Non-pigmented ciliary epithelial cell (primary cell): ENCODE results near the gene UBE2L5.

ENCODE experiments used
- DNase-seq: peaks from one replicate; pipeline ENCODE4 v3.0.0-alpha.2; 2010; ENCODE audit warnings: low read depth

The UBE2L5 gene

GRCh38 chr13:30477346-30478195 is 55.3 kb downstream of the UBE2L5 start:
- DNase-seq: no peak
